22Rv1 (cell line): ENCODE results near the gene WWOX.

ENCODE experiments used
- H3K27ac ChIP-seq: fragments of 450-650 bp; 2 replicates; pipeline ENCODE4 v1.5.1; 2017
- ZFX ChIP-seq: fragments of 450-650 bp; IDR thresholded peaks from 2 replicates; pipeline ENCODE4 v1.6.1; 2017; ENCODE audit warnings: antibody characterized with exemption, borderline replicate concordance
- TF ChIP-seq, protein P1 (sequence below): fragments of 450-650 bp; IDR thresholded peaks from 2 replicates; pipeline ENCODE4 v1.5.1; 2017; ENCODE audit warnings: mild to moderate bottlenecking

WWOX gene

DNA sequence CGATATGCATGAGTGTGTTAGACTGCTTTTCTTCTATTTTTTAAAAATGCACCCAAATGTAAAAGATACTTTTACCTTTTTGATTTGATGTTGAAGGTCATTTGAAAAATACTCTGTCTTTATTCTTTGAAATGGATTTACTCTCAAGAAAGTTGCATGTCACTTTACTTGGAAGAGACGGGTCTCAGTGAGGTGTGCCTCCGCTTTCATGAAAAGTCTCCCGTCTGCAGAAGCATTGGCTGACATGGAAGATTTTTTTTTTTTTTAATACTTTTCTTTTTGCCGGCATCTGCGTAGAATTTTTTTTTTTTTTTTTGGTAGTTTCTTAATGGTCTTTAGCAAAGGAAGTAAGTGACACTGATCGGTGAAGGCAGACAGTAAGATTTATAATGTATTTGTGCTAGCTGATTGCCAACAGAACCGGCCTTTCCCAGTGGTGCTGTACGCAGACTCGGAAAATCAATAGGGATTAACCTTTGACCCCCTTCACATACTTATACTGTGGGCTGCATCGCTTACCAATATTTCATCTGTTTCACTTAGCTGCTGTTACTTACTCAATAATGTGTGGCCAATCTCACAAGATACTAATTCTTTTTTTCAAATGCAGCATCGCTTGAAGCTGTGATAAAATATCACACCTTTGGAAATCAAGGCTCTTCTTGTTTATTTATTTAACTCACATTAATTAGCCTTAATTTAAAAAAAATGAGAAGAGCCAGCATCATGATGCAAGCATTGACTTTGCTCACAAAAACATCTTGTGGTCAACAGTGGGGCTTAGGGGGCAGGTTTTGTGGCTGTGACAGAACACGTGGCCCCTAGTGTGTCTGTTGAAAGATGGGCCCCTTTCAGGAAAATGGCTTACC lies 383.9 kb downstream of the WWOX start:
- TF ChIP-seq, protein P1, sequence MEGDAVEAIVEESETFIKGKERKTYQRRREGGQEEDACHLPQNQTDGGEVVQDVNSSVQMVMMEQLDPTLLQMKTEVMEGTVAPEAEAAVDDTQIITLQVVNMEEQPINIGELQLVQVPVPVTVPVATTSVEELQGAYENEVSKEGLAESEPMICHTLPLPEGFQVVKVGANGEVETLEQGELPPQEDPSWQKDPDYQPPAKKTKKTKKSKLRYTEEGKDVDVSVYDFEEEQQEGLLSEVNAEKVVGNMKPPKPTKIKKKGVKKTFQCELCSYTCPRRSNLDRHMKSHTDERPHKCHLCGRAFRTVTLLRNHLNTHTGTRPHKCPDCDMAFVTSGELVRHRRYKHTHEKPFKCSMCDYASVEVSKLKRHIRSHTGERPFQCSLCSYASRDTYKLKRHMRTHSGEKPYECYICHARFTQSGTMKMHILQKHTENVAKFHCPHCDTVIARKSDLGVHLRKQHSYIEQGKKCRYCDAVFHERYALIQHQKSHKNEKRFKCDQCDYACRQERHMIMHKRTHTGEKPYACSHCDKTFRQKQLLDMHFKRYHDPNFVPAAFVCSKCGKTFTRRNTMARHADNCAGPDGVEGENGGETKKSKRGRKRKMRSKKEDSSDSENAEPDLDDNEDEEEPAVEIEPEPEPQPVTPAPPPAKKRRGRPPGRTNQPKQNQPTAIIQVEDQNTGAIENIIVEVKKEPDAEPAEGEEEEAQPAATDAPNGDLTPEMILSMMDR = no peak
- H3K27ac ChIP-seq = no peak overlapping the region

DNA sequence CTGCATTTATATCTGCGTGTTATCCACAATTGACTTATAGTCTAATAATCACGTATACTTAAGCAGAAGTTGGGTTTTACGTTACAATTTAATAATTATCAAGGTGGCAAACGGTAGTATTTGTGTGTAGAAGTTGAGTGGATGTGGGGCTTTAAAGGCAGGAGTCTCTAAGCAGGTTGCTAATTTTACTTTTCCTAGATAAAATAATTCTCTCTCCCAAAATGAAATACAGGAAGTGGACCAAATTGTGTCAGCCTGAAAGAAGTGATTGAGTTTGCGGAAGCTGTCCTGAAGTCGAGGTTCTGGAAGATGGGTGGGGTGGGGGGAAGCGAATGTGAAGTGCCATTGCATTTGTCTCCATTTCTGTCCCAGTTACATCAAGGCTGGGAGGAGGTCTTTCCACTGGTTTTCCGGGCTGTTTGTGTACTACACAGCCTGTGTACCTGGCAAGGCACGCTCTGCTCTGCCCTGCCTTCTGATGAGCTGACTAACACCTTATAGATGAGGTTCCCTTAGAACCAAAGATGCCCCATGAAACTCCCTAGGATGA lies 385.1 kb downstream of the WWOX start:
- TF ChIP-seq, protein P1 = no peak
- TF ChIP-seq ZFX = no peak
- no peak overlapping the region for H3K27ac ChIP-seq

DNA sequence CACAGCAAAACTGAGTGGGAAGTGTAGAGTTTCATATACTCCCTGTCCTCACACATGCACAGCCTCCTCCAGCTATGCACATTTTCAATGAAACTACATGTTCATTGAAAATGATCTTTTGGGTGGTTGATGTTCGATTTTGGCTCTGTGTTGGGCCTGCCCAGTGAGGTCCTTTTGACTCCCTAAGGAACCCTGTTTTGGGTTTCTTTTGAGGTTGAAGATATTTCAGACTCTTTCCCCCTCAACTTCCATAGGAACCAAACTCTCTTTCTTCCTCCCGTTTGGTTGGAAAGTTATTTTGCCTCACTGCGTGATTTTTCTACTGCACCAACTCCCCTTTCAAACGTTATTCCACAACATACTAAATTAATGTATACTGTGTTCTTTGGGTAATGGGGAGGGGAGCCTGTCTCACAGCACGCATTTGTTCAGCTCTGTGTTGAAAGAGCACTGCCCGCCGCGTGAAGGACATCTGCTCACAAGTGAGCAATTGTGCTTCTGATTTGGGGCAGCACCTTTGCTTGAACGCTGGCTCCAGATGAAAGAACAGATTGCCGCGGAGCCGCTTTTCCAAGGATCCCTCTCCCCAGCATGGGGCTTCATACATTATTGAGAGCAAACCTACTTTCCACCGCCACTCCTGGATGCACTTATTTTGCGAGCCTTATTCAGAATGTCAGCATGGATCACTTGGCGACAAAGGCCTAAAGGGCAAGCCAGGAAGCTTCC lies 385.9 kb downstream of the WWOX start:
- TF ChIP-seq, protein P1 = no peak
- no peak for TF ChIP-seq ZFX
- H3K27ac ChIP-seq = no peak overlapping the region

DNA sequence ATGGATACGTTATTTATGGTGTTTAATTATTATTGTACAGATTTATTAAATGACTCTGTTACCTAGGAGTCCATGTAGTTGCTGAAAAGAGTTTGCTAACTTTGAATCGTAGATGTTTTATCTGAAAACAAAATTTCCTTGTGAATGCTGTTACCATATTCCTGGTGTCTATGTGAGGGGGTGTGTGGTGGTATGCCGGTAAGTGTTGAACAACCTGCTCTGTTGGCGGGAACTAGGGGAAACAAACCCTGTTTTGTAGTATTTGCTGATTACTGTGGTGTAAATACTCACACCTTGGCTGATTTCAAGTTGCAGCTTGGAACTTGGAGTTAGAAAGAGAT lies 386.4 kb downstream of the WWOX start:
- TF ChIP-seq, protein P1 = no peak
- TF ChIP-seq ZFX = no peak
- H3K27ac ChIP-seq = no peak overlapping the region

DNA sequence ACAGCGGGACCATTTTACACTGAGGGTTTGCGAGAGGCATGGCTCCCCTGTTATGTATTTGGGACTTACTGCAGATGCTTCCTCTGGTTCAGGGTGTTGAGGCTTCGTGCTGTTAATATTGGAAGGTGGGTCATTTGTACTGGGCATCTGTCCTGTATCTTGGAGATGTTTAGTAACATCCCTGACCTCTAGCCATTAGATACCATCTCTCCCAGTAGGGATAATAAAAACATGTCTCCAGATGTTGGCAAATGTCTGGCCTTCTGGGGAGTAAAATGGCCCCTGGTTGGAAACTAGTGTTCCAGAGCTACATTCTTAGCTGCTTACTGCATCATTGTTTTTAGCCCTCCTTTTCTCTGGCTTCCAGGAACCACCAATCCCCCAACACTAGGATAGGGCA lies 388.0 kb downstream of the WWOX start:
- H3K27ac ChIP-seq = no peak overlapping the region
- no peak for TF ChIP-seq ZFX
- TF ChIP-seq, protein P1 = no peak

DNA sequence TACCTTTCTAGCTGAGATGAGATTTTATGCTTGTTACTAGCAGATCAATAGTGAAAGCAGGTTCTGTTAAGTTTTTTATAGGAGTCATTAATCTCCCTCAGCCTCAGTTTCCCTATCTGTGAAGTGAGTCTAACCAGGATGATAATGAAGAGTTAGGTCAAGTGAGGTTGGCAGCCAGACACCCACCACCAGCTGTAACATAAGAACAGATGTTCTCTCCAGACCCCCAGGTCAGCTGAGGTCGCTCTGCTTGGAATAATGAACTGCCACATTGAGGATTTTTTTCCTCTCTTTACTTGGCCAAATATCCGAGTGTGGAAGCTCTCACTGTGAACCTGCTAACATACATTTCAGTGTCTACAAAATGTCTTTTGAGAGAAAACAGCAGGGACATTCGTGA lies 389.6 kb downstream of the WWOX start:
- TF ChIP-seq ZFX = no peak
- TF ChIP-seq, protein P1 = no peak
- H3K27ac ChIP-seq = no peak overlapping the region

DNA sequence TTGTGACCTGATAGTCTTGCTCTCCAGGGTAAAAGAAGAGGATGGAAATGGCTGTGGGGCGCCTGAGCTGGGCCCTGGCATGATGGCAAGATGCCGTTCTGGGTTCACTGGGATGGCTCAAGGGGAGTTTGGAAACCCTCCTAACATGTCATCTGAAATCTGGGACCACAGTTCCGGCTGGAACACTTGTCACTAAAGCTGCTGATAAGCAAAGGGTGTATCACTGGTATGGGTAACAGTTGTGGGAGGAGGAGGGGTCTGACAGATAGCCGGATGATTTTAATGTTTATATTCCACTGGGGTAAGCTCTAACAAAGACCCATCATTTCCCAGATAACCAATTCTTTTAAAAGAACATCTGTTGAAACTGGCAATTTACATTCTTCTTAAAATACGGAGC lies 390.2 kb downstream of the WWOX start:
- H3K27ac ChIP-seq = no peak overlapping the region
- no peak for TF ChIP-seq ZFX
- TF ChIP-seq, protein P1 = no peak
